HepG2 (cell line): ENCODE results near the gene HIPK3. TPM values are rescaled to one million over a fixed set of nuclear protein-coding genes. Genes with fewer than 3 reads are reported as not detected.

Experiments
- ATAC-seq: fragments of 200-7000 bp; cut with Tn5 transposase; 3 replicates; pipeline ENCODE4 v1.9.1; 2020; ENCODE audit warnings: mild to moderate bottlenecking, moderate library complexity
- BruUV-seq: library from RNA; stranded (reverse); fragments of 400-500 nt; replicated peaks from 2 replicates; lab custom pipeline; 2021; lab: Mats Ljungman, UMichigan
- CTCF ChIA-PET: fragments of 300-600 bp; formaldehyde crosslinking; extraction: SDS; loops from one replicate; lab custom pipeline; 2021; ENCODE audit warnings: low total read pairs, inconsistent platforms, low intra/inter-chr PET ratio; lab: Yijun Ruan, JAX
- POLR2A ChIA-PET: fragments of 350-600 bp; sonication (Branson Sonifier 250); formaldehyde crosslinking; loops from one replicate; lab custom pipeline; 2020; ENCODE audit warnings: antibody characterized with exemption, inconsistent platforms; lab: Yijun Ruan, JAX
- DNase-seq: peaks from one replicate; pipeline ENCODE4 v3.0.0-alpha.2; 2015; ENCODE audit warnings: low spot score
- FAIRE-seq: peaks from 3 replicates; lab custom pipeline; 2011; peaks lifted over from hg19 to GRCh38; lab: Jason Lieb, UNC
- H2AFZ ChIP-seq: one replicate; pipeline ENCODE4 v1.6.1; 2011; ENCODE audit warnings: low read length, inconsistent platforms
- H3K27ac ChIP-seq: fragments of 300-600 bp; 3 replicates; pipeline ENCODE4 v1.8.0; 2011; ENCODE audit warnings: mixed run types, mild to moderate bottlenecking, mixed read lengths, low read length, inconsistent platforms; ENCODE audit not compliant: insufficient read depth; ENCODE audit errors: extremely low read length
- H3K27me3 ChIP-seq, 2 experiments: fragments of 200-600 bp in 1 of 2; 2 replicates in 1 of 2; 3 replicates in 1 of 2; pipeline versions ENCODE4 v1.6.0 to v1.8.0; 2011; ENCODE audit warnings: low read length in 2 of 2, mild to moderate bottlenecking in 2 of 2, moderate library complexity in 2 of 2, inconsistent platforms in 1 of 2; ENCODE audit not compliant: insufficient read depth in 2 of 2, control insufficient read depth in 1 of 2
- H3K36me3 ChIP-seq, 2 experiments: fragments of 200-600 bp in 1 of 2; replicated peaks in 1 of 2; 2 replicates in 1 of 2; 3 replicates in 1 of 2; pipeline versions ENCODE4 v1.5.1 to v1.8.0; 2011; ENCODE audit warnings: low read length in 2 of 2, inconsistent platforms in 1 of 2; ENCODE audit not compliant: insufficient read depth in 2 of 2, control insufficient read depth in 1 of 2
- H3K4me1 ChIP-seq: 2 replicates; pipeline ENCODE4 v1.5.1; 2012; ENCODE audit warnings: low read length, inconsistent platforms; ENCODE audit not compliant: insufficient read depth
- H3K4me2 ChIP-seq: 2 replicates; pipeline ENCODE4 v1.6.0; 2011; ENCODE audit warnings: low read depth, low read length, inconsistent platforms
- H3K4me3 ChIP-seq, 3 experiments: fragments of 200-600 bp in 1 of 3; sonication (generic), shearing (Covaris generic) in 1 of 3; replicated peaks in 1 of 3; 2 replicates each; pipeline ENCODE4 v1.5.1; 2011 to 2016; ENCODE audit warnings: low read length in 3 of 3, inconsistent platforms in 2 of 3, low read depth in 2 of 3, mild to moderate bottlenecking in 2 of 3, control low read depth in 1 of 3, mixed read lengths in 1 of 3; ENCODE audit not compliant: insufficient read depth in 1 of 3
- H3K79me2 ChIP-seq: one replicate; pipeline ENCODE4 v1.6.1; 2011; ENCODE audit warnings: low read length, inconsistent platforms; ENCODE audit not compliant: insufficient read depth
- H3K9ac ChIP-seq: 2 replicates; pipeline ENCODE4 v1.6.0; 2011; ENCODE audit warnings: mild to moderate bottlenecking, low read depth, low read length, inconsistent platforms; ENCODE audit not compliant: insufficient read depth
- H3K9me3 ChIP-seq: 2 replicates; pipeline ENCODE4 v1.5.1; 2012; ENCODE audit warnings: mild to moderate bottlenecking, low read length
- H4K20me1 ChIP-seq: 2 replicates; pipeline ENCODE4 v1.6.0; 2011; ENCODE audit warnings: inconsistent platforms, mild to moderate bottlenecking, low read length, moderate library complexity; ENCODE audit not compliant: insufficient read depth
- CSRNP2 ChIP-seq: sonication (generic); formaldehyde crosslinking; conservative IDR thresholded peaks from 2 replicates; pipeline ENCODE4 v1.8.0; 2022; ENCODE audit warnings: low read depth, missing genetic modification reagents
- POLR2AphosphoS2 ChIP-seq: IDR thresholded peaks from 2 replicates; pipeline ENCODE4 v1.6.1; 2011; ENCODE audit warnings: low read depth, low read length, improper control_type of control experiment
- ZBTB44 ChIP-seq: sonication (generic); formaldehyde crosslinking; IDR thresholded peaks from 2 replicates; pipeline ENCODE4 v1.4.0; 2020; ENCODE audit warnings: missing genetic modification reagents
- ZNF788 ChIP-seq: sonication (generic); formaldehyde crosslinking; IDR thresholded peaks from 2 replicates; pipeline ENCODE4 v1.5.0; 2020; ENCODE audit warnings: mild to moderate bottlenecking, missing genetic modification reagents, borderline replicate concordance
- WGBS: methylation state at CpG from one replicate; pipeline ENCODE4 v1.1.6; 2017; ENCODE audit warnings: low lambda C conversion rate; 5-methylcytosine and 5-hydroxymethylcytosine counted together
- in situ Hi-C: cut with HindIII; loops from 2 replicates; pipeline ENCODE4 v1.10.0; 2017; ENCODE audit warnings: low pct_unique_long_range_greater_than_20kb; ENCODE audit not compliant: extremely low pct_ligation_motif_present
- intact Hi-C: fragments of 100-400 bp; cut with micrococcal nuclease; formaldehyde crosslinking; loops from one replicate; pipeline ENCODE4 v1.10.0; 2022; ENCODE audit not compliant: unreplicated experiment
- polyA plus RNA-seq, 8 experiments: library from polyadenylated mRNA; depleted of rRNA in 3 of 8; stranded (reverse) in 7 of 8; unstranded in 1 of 8; fragments of >200 nt; fragmentation: Illumina TruSeq in 4 of 8; extraction: Trizol in 4 of 8; gene quantifications; 2 replicates each; pipeline versions ENCODE4 v1.2.1 to v1.2.3, GENCODE V29; 2011 to 2016; ENCODE audit warnings: low read depth in 4 of 8, missing spikeins in 1 of 8, mixed read lengths in 1 of 8; ENCODE audit not compliant: insufficient read depth in 1 of 8
- total RNA-seq, 5 experiments: library from RNA; depleted of rRNA; stranded (reverse); fragments of >200 nt; fragmentation: Illumina TruSeq; extraction: Trizol; gene quantifications; 2 replicates each; pipeline ENCODE4 v1.2.3, GENCODE V29; 2016; ENCODE audit warnings: low read depth in 1 of 5

HIPK3 gene
- total and polyA plus RNA-seq, 2 of the 13 experiments (the other 11 are each of a cell fraction or from before 2014, with no cell fraction given): 20.5 to 44.3 TPM

GRCh38 chr11:33281758-33282157 is 24.6 kb downstream of the HIPK3 start (continued):
- no peak for TF ChIP-seq POLR2AphosphoS2
- TF ChIP-seq ZNF788: no peak
- no peak for TF ChIP-seq ZBTB44 (CRISPR knock-in tag)

GRCh38 chr11:33284818-33285217 is 27.6 kb downstream of the HIPK3 start:
- Histone ChIP-seq H3K4me1 (peaks cover 9% of the 10 kb centered on the region), H3K27ac (no peak overlapping the region), H3K79me2 (peaks cover 39% of the 10 kb centered on the region), H3K27me3 (no peaks in the 10 kb centered on the region), H3K36me3 (peaks cover 0 to 12% of the 10 kb centered on the region in 2 experiments; a peak in 2 of 5 replicates), H2AFZ (no peak overlapping the region), H3K4me2 (no peak overlapping the region), H3K9ac (no peak overlapping the region), H3K9me3 (no peaks in the 10 kb centered on the region), H4K20me1 (peaks cover 14% of the 10 kb centered on the region; the same call in 1 of the 2 replicates), H3K4me3 (no peak overlapping the region)
- TF ChIP-seq CSRNP2: no peak
- ChIA-PET CTCF (no interaction called here), POLR2A (no interaction called here)
- in situ Hi-C loops: no loop called here
- intact Hi-C loops: no loop called here
- ATAC-seq: no peak
- BruUV-seq: no TSS peak
- FAIRE-seq: no peak
- WGBS: 100% methylated on average over 2 of the region's 2 CpGs
- no peak for DNase-seq
